Left ventricle myocardium inferior (tissue), 1 donor: ENCODE measurements around the gene VIPAS39. TPM values are rescaled to one million over a fixed set of nuclear protein-coding genes. Genes with fewer than 3 reads are reported as not detected.
"Not testable (repeated sequence)": the region's sequence is repeated elsewhere in the genome, so short reads cannot be mapped to it uniquely, and the experiment has no call there.

Source experiments
- DNase-seq: peaks from one replicate; pipeline ENCODE4 v3.0.0-alpha.2; 2020
- H3K27ac ChIP-seq: fragments of 200-600 bp; replicated peaks from 2 replicates; pipeline ENCODE4 v1.8.0; 2021
- H3K27me3 ChIP-seq: fragments of 200-600 bp; 2 replicates; pipeline ENCODE4 v1.8.0; 2021; ENCODE audit warnings: low read depth
- H3K36me3 ChIP-seq: fragments of 200-600 bp; 2 replicates; pipeline ENCODE4 v1.8.0; 2021
- H3K4me1 ChIP-seq: fragments of 200-600 bp; 2 replicates; pipeline ENCODE4 v1.8.0; 2021
- H3K4me3 ChIP-seq: fragments of 200-600 bp; 2 replicates; pipeline ENCODE4 v1.8.0; 2021; ENCODE audit warnings: mild to moderate bottlenecking, moderate library complexity
- H3K9me3 ChIP-seq: fragments of 200-600 bp; replicated peaks from 2 replicates; pipeline ENCODE4 v1.8.0; 2021
- CTCF ChIP-seq: fragments of 200-600 bp; IDR thresholded peaks from 2 replicates; pipeline ENCODE4 v1.8.0; 2021; ENCODE audit warnings: antibody characterized with exemption, mild to moderate bottlenecking, borderline replicate concordance
- intact Hi-C: fragments of 100-400 bp; cut with micrococcal nuclease; formaldehyde crosslinking; loops from one replicate; pipeline ENCODE4 v1.11.0; 2022
- total RNA-seq: library from RNA; stranded (reverse); fragmentation: NEBNext Ultra II Directional; extraction: Animal tissue kit (Norgen Biotek cat#: 25700); gene quantifications from one replicate; pipeline ENCODE4 v1.2.1, GENCODE V29; 2021
- donor health status: DM: no; HTN: yes; CAD: no; lungs with severe emphysema.

The VIPAS39 gene
- total RNA-seq, 1 donor from 2014 or later, result 14.9 TPM

GRCh38 chr14:77436042-77436441, 21.4 kb downstream of the VIPAS39 start:
- no peaks in the 10 kb centered on the region for H3K4me1 ChIP-seq
- H3K27me3 ChIP-seq, result no peaks in the 10 kb centered on the region
- intact Hi-C loops, result no loop called here
- no peak overlapping the region for H3K4me3 ChIP-seq
- TF ChIP-seq CTCF, result no peak
- no peak overlapping the region for H3K27ac ChIP-seq
- no peaks in the 10 kb centered on the region for H3K9me3 ChIP-seq
- H3K36me3 ChIP-seq, result peaks cover 87% of the 10 kb centered on the region
- DNase-seq, result no peak

GRCh38 chr14:77426396-77426795, 31.0 kb downstream of the VIPAS39 start:
- H3K27ac ChIP-seq, result no peak overlapping the region
- no peak for TF ChIP-seq CTCF
- intact Hi-C loops, result no loop called here
- no peaks in the 10 kb centered on the region for H3K4me1 ChIP-seq
- no peak for DNase-seq
- no peaks in the 10 kb centered on the region for H3K27me3 ChIP-seq
- no peak overlapping the region for H3K4me3 ChIP-seq
- peaks cover 99% of the 10 kb centered on the region for H3K36me3 ChIP-seq
- no peaks in the 10 kb centered on the region for H3K9me3 ChIP-seq

- H3K9me3 ChIP-seq, result peaks cover 14% of the 10 kb centered on the region
- no peak for TF ChIP-seq CTCF
- no peak for DNase-seq
- intact Hi-C loops, result no loop called here
- no peaks in the 10 kb centered on the region for H3K4me1 ChIP-seq
- H3K27ac ChIP-seq, result no peak overlapping the region
- H3K27me3 ChIP-seq, result no peaks in the 10 kb centered on the region
- H3K4me3 ChIP-seq, result no peak overlapping the region
- peaks cover 91% of the 10 kb centered on the region for H3K36me3 ChIP-seq
Observed at GRCh38 chr14:77424862-77425261, 32.5 kb downstream of the VIPAS39 start.

- no peaks in the 10 kb centered on the region for H3K27me3 ChIP-seq
- no peak for DNase-seq
- H3K36me3 ChIP-seq, result peaks cover 76% of the 10 kb centered on the region
- intact Hi-C loops, result no loop called here
- TF ChIP-seq CTCF, result no peak
- peaks cover 28% of the 10 kb centered on the region for H3K9me3 ChIP-seq
- no peak within 1 kb of the TSS for H3K27ac ChIP-seq
- H3K4me1 ChIP-seq, result no peaks in the 10 kb centered on the region
- no peak within 1 kb of the TSS for H3K4me3 ChIP-seq
Observed at GRCh38 chr14:77423423-77423822, 34.0 kb downstream of the VIPAS39 start, which contains the start of gene NOXRED1. Gene NOXRED1 (minus strand): TSS chr14:77423523. CDS start chr14:77422889, 634 bp downstream.

GRCh38 chr14:77421201-77421600, 36.2 kb downstream of the VIPAS39 start:
- H3K27me3 ChIP-seq, result no peaks in the 10 kb centered on the region
- no peak for TF ChIP-seq CTCF
- no peak for DNase-seq
- H3K9me3 ChIP-seq, result peaks cover 34% of the 10 kb centered on the region
- intact Hi-C loops, result no loop called here
- no peak overlapping the region for H3K27ac ChIP-seq
- H3K4me3 ChIP-seq, result no peak overlapping the region
- H3K36me3 ChIP-seq, result peaks cover 54% of the 10 kb centered on the region
- H3K4me1 ChIP-seq, result no peaks in the 10 kb centered on the region

GRCh38 chr14:77416836-77417235, 40.6 kb downstream of the VIPAS39 start:
- no peak overlapping the region for H3K27ac ChIP-seq

GRCh38 chr14:77416098-77416497, 41.3 kb downstream of the VIPAS39 start:
- H3K4me1 ChIP-seq, H3K27me3 ChIP-seq, H3K27ac ChIP-seq, H3K4me3 ChIP-seq, DNase-seq, intact Hi-C loops, H3K36me3 ChIP-seq: not testable (repeated sequence)
- H3K9me3 ChIP-seq, result peaks cover 32% of the 10 kb centered on the region

More at GRCh38 chr14:77416836-77417235, 40.6 kb downstream of the VIPAS39 start:
- H3K36me3 ChIP-seq, result peaks cover 12% of the 10 kb centered on the region
- H3K4me3 ChIP-seq, result no peak overlapping the region
- intact Hi-C loops, result no loop called here
- DNase-seq, result no peak
- H3K27me3 ChIP-seq, result no peaks in the 10 kb centered on the region
- H3K9me3 ChIP-seq, result peaks cover 34% of the 10 kb centered on the region
- no peaks in the 10 kb centered on the region for H3K4me1 ChIP-seq
- no peak for TF ChIP-seq CTCF

- intact Hi-C loops, H3K4me1 ChIP-seq, H3K27me3 ChIP-seq, H3K27ac ChIP-seq, H3K36me3 ChIP-seq, H3K4me3 ChIP-seq, DNase-seq: not testable (repeated sequence)
- H3K9me3 ChIP-seq, result peaks cover 26% of the 10 kb centered on the region
Observed at GRCh38 chr14:77415403-77416030, 41.9 kb downstream of the VIPAS39 start.
